Renal pelvis (tissue), 12 donors: Measurements from ENCODE around the gene SYNGR4. TPM values are rescaled to one million over a fixed set of nuclear protein-coding genes. Genes with fewer than 3 reads are reported as not detected.
"Not testable (repeated sequence)": the region's sequence is repeated elsewhere in the genome, so short reads cannot be mapped to it uniquely, and the experiment has no call there.

Experiments used
- DNase-seq: peaks from one replicate; pipeline ENCODE4 v3.0.0-alpha.2; 2013
- long read RNA-seq, 16 experiments: transcript quantifications; one replicate each; lab custom pipeline, GENCODE V29; 2026
- polyA plus RNA-seq, 3 donors: library from polyadenylated mRNA; unstranded; fragments of 120-200 nt; gene quantifications; one replicate each; pipeline ENCODE4 v1.2.1, GENCODE V29; 2013; ENCODE audit not compliant: insufficient read length in 3 of 3

Gene SYNGR4, protein sequence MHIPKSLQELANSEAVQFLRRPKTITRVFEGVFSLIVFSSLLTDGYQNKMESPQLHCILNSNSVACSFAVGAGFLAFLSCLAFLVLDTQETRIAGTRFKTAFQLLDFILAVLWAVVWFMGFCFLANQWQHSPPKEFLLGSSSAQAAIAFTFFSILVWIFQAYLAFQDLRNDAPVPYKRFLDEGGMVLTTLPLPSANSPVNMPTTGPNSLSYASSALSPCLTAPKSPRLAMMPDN
- under 1 TPM; 0.67 to 0.88 (median 0.79) TPM for polyA plus RNA-seq
- long read RNA-seq, donor 1, partial matches to known transcripts, result 205 of 205 reads
- long read RNA-seq, donor 1, other reads (novel, unspliced or antisense), result 0 of 205 reads
- long read RNA-seq, donor 2, partial matches to known transcripts, result 254 of 254 reads
- long read RNA-seq, donor 2, other reads (novel, unspliced or antisense), result 0 of 254 reads
- long read RNA-seq, donor 3, result 0 reads
- long read RNA-seq, donor 4, partial matches to known transcripts, result 206 of 206 reads
- long read RNA-seq, donor 4, other reads (novel, unspliced or antisense), result 0 of 206 reads
- long read RNA-seq, donor 5, result 0 reads
- long read RNA-seq, donor 6, partial matches to known transcripts, result 246 of 246 reads
- long read RNA-seq, donor 6, other reads (novel, unspliced or antisense), result 0 of 246 reads
- long read RNA-seq, donor 7, result 0 reads
- long read RNA-seq, donor 8, result 0 reads
- long read RNA-seq, donor 9, partial matches to known transcripts, result 224 of 224 reads
- long read RNA-seq, donor 9, other reads (novel, unspliced or antisense), result 0 of 224 reads
- long read RNA-seq, donor 10, partial matches to known transcripts, result 461 of 461 reads
- long read RNA-seq, donor 10, other reads (novel, unspliced or antisense), result 0 of 461 reads
- long read RNA-seq, donor 11, partial matches to known transcripts, result 399 of 399 reads
- long read RNA-seq, donor 11, other reads (novel, unspliced or antisense), result 0 of 399 reads
- long read RNA-seq, donor 12, partial matches to known transcripts, result 349 of 349 reads
- long read RNA-seq, donor 12, other reads (novel, unspliced or antisense), result 0 of 349 reads
- long read RNA-seq, donor 13, partial matches to known transcripts, result 51 of 142 reads
- long read RNA-seq, donor 13, other reads (novel, unspliced or antisense), result 91 of 142 reads
- long read RNA-seq, donor 14, result 0 reads
- long read RNA-seq, donor 15, partial matches to known transcripts, result 659 of 659 reads
- long read RNA-seq, donor 15, other reads (novel, unspliced or antisense), result 0 of 659 reads
- long read RNA-seq, donor 16, partial matches to known transcripts, result 69 of 224 reads
- long read RNA-seq, donor 16, other reads (novel, unspliced or antisense), result 155 of 224 reads

DNA sequence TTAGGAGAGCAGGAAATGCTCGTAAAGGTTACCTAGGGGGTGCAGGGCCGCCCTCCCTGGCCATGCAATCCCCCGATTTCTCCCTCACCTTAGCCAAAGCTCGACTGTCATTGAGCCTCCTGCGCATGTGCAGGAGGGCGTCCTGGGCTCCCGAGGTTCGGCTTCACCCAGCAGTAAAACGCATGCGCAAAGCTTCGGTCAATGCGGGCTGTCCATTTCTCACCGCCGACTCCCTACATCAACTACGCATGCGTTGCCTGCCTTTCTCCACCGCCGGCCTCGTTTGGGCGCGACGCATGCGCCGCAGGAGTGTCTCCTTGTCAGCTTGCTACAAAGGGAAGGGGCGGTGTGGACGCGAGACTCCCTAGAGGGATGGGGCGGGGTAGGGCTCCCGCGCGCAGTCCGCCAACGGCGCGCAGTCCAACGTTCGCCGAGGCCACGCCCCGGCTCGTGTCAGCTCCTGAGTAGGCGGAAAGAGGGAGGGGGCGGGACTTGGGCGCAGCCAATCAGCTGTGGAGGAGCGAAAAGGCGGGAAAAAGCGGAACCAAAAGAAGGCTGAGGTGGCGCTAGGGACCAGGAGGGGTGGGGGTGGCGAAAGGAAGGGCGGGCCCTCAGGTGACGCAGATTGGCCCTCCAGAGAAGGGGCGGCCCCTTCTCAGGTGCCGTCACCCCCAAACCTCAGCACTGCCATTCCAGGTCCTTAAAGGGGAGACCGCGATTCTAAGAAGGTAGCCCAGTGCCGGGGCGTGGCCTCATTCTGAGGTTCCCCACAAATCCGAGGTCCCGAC, at the start of gene SYNGR4, which contains the start of gene TMEM143:
TSS of gene SYNGR4 (plus strand) at position 558 of the 788 bp plus-strand sequence. CDS start 1,476 bp downstream, outside the sequence.
TSS of gene TMEM143 (minus strand) at position 131 of the 788 bp plus-strand sequence. CDS start at position 111, 20 bp downstream.
- peak; percentile 100 for DNase-seq

DNA sequence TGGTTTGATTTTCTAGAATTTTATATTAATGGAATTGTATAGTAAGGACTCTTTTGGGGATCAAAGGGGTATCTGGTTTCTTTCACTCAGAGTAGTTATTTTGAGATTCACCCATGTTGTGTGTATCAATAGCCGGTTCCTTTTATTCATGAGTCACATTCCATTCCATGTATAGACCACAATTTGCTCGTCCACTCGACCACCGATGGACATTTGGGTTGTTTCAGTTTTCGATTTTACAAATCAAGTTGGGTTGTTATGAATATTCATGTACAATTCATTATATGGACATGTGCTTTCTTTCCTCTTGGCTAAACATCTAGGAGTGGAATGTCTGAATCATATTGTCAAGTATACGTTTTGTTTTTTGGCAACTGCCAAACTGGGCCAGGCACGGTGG, 48.5 kb upstream of the SYNGR4 start:
- DNase-seq, result no peak

DNA sequence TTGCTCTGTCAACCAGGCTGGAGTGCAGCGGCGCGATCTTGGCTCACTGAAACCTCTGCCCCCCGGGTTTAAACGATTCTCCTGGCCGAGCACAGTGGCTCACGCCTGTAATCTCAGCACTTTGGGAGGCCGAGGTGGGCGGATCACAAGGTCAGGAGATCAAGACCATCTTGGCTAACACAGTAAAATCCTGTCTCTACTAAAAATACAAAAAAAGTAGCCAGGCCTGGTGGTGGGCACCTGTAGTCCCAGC, 46.5 kb upstream of the SYNGR4 start:
- DNase-seq, result not testable (repeated sequence)

DNA sequence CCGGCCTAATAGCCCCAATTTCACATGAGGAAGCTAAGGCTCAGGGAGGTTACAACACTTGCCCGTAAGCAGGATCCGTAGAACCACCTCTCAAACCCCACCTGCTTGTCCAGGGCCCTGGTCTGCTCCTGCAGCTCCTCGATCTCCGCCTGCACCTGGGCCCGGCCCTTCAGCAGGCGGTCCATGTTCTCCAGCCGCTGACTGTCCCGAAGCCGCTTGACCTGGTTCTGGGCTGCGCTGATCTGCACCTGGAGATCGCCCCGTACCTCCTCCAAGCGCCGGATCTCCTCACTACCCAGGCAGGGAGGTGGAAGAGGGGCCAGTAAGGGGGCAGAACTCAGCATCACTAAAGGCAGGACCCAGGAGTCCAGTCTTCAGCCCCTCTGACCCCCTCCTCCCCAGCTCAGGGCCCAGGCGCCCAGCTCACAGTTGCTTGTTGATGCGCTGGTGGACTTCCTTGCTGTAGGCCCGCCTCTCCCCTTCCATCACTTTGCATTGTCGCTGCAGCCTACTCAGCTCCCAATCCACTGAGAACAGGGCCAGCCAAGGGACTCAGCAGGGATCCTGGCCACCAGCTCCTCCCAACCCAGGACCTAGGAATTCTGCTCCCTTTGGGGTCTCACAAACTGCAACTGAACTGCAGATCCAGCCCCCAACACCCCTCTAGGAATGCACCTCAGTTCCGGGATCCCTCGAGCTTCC, 45.7 kb upstream of the SYNGR4 start:
- no peak for DNase-seq

DNA sequence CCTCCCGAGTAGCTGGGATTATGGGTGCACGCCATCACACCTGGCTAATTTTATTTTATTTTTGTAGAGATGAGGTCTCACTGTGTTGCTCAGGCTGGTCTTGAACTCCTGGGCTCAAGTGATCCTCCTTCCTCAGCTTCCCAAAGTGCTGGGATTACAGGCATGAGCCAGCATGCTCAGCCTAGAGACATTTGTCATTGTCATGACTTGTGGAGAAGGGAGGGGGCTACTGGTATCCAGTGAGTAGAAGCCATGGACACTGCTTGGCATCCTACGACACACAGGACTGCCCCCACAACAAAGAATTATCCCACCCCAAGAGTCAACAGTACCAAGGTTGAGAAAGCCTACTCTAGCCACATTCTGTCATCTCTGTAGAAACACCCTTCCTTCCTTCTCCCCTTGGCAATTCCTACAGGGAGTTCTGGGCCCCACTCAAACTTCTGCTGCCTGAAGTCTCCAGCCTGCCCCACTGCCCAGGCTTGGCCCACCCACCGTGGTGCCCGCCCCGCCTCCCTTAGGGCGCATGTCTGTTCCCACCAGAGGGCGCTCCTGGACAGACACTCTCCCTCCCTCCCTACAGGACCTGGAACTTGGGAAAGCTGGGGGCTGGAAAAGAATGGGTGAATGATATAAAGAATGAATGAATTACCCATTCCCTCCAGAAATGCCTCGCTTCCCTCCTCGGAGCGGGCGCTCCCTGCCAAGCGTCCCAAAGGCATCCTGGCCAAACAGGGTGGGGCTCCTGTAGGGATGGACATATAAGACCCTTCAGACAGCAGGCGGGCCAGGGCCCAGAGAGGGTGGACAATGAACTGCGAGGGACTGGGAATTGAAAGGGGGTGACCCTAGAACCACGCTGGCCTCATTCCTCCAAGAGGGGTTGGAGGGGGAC, 44.3 kb upstream of the SYNGR4 start:
- DNase-seq, result no peak

DNA sequence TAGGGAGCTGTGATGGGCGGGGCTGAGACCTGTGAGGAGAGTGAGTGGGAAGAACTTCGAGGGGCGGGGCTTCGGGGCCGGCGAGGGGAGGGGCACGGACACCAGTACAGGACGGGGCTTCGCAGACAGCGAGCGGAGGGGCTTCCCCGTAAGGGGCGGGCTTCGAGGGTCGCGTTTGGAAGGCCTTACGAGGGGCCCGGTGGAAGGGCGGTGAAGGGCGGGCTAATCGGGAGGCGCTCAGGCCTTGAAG, 42.9 kb upstream of the SYNGR4 start:
- DNase-seq, result peak; percentile 91

DNA sequence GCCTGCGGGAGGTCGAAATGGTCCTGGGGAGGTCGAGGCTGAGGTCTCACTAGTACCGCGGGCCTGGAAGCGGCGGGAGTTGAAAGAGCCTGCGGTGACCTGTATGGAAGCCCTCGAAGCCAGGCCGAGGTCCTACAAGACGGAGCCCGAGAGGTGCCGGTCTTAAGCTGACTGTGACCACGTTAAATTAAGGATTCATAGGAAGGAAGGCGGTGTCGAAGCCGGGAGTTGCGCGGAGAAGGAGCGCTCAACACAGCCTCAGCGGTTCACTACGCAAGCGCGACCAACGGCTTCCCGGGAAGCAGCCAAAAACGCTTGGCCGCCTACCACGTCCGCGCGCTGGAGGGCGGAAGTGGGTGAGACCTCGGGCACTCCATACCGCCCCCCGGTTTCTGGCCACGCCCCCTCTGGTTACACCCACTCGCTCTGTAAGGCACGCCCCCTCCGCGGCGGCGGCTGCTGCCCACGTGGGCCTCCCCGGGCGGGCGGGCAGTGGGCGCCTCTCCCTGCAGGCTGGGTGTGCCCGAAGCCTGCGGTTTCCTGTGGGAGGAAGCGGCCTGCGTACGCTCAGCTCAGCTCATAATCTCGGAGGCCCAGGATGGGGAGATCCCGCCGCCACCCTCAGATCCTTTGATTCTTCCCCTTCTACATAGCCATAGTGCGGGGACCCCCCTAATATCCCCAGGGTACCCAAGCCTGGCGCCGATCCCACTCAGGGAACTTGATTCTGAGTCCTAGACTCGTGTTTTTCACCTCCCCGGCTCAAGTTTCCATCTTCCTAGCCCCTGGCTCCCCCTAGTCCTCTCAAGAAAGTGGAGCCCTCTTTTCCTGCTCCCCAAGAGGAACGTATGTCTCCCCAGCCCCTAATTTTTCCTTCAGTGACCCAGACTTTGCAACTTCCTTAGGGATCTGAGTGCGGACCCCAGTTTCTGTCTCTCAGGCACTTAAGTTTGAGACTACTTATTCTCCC, 42.3 kb upstream of the SYNGR4 start:
- DNase-seq, result peak; percentile 97

DNA sequence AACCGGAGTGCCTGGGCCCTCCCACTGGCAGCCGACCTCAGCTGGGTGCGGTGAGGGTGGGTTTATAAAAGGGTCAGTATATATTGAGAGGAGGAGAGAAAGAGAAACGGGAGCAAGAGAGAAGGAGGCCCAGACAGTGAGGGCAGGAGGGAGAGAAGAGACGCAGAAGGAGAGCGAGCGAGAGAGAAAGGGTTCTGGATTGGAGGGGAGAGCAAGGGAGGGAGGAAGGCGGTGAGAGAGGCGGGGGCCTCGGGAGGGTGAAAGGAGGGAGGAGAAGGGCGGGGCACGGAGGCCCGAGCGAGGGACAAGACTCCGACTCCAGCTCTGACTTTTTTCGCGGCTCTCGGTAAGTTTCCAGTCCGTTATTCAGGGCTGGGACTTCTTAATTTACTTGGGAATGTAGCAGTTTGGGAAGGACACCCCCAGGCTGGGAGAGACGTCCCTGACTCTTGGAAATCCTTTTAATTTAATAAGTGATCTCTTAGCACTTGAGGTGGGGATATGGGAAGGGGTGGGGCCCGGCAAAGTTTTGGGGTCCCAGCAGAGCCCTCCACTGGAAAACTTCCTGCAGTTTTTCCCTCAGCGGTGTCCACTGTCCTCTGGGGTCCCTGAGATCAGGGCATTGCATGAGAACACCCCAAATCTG, 38.8 kb upstream of the SYNGR4 start, which contains the start of gene EMP3:
TSS of gene EMP3 (plus strand) at position 288 of the 646 bp plus-strand sequence. CDS start 1,293 bp downstream, outside the sequence.
- no peak for DNase-seq

DNA sequence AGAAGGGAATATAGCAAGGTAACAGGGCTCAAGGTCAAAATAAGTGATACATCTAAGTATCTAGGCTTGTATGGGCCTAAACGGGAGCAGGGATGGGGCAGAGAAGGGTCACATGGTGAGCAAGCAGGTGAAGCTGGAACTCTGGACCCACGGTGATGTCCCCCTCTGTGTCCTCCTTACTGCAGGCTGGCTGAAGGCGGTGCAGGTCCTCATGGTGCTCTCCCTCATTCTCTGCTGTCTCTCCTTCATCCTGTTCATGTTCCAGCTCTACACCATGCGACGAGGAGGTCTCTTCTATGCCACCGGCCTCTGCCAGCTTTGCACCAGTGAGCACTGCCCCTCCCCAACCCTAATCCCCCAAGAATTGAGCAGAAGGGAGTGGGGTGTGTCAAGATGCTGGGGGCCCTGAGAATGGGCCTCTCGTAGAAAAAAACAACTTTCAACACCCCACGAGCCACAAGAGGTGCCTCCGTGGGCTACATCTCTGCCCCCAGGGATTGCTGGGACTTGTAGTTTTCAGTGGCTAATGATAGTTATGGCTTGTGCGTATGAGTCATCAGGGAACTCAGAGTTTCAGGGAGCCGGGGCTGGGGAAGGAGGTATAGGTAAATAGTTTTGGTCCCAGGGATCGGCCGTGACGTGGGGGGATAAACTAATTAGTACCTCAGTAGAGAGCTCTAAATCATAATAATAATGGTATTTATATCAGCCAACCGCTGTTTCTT, 34.8 kb upstream of the SYNGR4 start:
- no peak for DNase-seq

DNA sequence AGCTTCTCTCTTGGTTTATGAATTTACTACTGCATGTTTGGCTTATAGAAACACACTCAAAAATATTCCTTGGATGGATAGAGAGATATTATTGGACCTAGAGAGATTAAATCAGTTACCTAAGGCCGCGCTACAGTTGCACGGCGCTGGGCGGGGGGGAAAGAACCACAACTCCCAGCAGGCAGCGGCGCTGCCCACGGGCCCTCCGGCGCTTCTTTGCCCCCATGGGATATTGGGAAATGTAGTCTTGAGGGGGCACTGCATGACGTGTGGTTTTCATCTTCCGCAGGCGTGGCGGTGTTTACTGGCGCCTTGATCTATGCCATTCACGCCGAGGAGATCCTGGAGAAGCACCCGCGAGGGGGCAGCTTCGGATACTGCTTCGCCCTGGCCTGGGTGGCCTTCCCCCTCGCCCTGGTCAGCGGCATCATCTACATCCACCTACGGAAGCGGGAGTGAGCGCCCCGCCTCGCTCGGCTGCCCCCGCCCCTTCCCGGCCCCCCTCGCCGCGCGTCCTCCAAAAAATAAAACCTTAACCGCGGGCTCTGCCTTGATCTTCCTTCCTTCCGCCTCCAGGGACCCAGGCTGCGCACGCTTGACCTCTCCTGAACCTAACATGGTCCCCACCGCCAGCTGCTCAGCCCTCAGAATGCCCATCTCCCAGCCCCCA, 34.0 kb upstream of the SYNGR4 start:
- peak; percentile 87 for DNase-seq

DNA sequence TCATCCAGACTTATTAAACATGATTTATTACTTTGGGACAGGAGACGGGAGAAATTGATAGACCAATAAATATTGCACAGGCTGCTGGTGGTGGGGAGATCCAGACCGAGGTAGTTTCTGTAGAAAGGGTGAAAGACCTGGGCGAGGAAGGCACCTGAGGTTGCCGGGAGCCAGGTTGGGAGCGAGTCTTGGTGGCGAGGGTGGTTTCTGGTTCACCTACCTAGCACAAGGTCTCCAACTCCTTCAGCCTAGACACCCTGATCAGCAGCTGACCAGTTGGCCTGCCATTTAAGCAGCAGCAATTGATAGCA, 31.9 kb upstream of the SYNGR4 start:
- no peak for DNase-seq

DNA sequence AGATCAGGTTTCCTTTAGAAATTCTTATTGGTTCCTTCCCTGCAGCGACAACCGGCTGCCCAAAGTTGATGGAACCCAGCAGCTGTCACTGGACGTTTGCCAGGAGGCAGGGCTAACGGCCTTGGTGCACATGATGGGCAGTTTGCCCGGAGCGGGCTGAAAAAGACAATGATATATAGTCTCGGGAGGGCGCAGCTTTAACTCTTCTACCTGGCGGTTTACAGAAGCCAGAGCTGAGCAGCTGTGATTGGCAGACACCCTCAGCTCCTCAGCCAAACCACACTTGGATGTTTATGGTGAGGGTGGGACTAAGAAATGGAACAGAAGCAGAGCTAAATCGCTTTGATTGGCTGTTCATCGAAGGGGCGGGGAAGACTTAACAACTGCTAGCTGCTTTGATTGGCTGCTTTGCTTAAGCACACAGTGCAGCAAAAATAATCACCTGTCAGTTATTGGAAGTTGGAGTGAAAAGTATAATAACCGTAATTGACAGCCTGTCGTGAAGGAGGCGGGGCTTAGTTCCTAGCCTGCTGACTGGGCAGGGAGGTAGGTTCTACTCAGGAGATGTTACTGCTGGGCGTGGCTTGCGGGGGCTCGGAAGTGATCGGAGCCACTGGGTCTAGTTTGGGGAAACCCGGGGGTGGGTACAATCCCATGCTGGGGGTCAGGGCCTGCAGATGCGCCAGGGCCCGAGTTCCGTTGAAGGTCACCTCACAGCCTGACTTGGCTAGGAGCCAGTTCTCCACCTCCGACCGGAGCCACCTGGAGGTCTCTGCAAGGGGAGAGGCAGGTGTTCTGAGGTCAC, 31.3 kb upstream of the SYNGR4 start:
- peak; percentile 97 for DNase-seq

DNA sequence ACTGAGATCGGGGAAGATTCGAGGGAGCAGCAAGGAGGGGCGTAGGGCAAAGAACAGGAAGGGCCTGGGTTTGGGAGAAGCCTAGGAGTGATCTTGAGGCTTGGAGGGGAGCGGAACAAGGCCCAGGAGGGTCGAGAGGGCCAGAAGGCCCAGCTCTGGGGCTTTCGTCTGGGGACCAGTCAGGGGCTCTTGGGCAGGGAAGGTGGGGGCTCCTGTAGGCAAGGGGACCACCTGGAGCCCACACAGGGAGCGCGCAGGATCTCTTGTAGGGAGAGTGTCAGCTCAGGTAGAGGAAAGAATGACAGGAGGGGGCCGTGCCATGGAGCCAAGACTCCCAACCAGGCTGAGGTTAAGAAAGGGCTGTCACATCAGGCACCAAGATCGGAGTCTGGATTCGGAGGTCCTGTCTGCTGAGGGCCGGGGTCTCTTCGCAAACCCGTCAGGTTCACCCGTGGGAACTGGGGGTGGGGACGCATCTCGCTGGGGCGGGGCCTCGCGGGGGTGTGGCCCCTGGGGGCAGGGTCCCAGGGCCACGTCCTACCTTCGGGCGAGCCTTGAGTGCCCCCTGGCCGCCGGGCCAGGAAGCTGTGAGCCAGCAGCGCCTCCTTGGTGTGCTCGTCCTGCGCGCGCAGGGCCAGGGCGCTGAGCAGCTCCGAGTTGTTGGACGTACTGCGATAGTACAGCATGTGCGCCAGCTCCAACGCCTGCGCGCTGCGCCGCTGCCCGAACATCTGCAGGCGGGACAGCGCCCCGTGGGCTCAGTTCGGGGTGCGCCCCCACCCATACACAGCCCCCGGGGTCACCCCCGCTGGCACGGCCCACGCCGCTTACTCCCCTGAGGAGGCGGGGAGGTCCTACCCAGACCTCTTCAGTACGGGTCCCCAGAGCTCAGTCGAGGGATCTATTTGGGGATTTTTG, 30.4 kb upstream of the SYNGR4 start:
- DNase-seq, result no peak

DNA sequence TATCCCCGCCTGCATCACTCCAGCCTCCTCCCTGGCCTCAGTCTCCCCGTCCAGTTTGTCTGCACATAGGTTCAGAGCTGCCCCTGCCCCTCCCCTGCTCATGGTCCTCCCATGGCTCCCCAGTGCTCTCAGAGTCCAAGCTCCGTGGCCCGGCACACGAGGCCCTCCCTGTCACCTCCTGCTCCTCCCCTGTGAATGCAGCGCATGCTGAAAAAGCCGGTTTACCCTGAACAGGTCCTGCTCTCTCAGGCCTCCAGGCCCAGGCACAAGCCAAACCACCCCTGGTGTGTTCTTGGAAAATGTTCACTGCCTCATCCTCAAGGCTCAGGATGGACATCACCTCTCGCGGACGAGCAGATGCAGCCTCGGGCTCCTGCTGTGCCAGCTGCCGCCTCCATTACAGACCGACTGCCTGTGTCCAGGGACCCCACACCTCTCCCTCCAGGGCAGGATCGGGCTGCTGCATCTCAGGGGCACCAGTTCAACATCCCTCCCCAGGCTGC, 25.9 kb upstream of the SYNGR4 start:
- no peak for DNase-seq
